HepG2 (cell line): Measurements from ENCODE around the gene FAM193A. TPM values are rescaled to one million over a fixed set of nuclear protein-coding genes. Genes with fewer than 3 reads are reported as not detected.

Source experiments
- CREB1 ChIP-seq, 2 experiments: fragments of 450-650 bp in 1 of 2; IDR thresholded peaks; 2 replicates each; pipeline ENCODE4 v1.6.1; 2016 to 2017; ENCODE audit warnings: control low read depth in 1 of 2, mild to moderate bottlenecking in 1 of 2, missing compliant biosample characterization in 1 of 2, missing genetic modification characterization in 1 of 2
- GATAD1 ChIP-seq: IDR thresholded peaks from 2 replicates; pipeline ENCODE4 v1.6.1; 2016; ENCODE audit warnings: missing genetic modification reagents, missing compliant biosample characterization
- HMGA1 ChIP-seq: sonication (generic); formaldehyde crosslinking; conservative IDR thresholded peaks from 2 replicates; pipeline ENCODE4 v1.4.0; 2020; ENCODE audit warnings: missing genetic modification reagents
- HNF1A ChIP-seq, 2 experiments: sonication (generic) in 1 of 2; formaldehyde crosslinking in 1 of 2; IDR thresholded peaks; 2 replicates each; pipeline versions ENCODE4 v1.4.0 to v1.6.1; 2016 to 2020; ENCODE audit warnings: borderline replicate concordance in 1 of 2, low read depth in 1 of 2, mild to moderate bottlenecking in 1 of 2, missing genetic modification reagents in 1 of 2
- MTERF4 ChIP-seq: sonication (generic); formaldehyde crosslinking; IDR thresholded peaks from 2 replicates; pipeline ENCODE4 v1.8.0; 2023; ENCODE audit warnings: mild to moderate bottlenecking, missing genetic modification reagents
- MYNN ChIP-seq: sonication (generic); formaldehyde crosslinking; IDR thresholded peaks from 2 replicates; pipeline ENCODE4 v1.4.0; 2020; ENCODE audit warnings: mild to moderate bottlenecking, low read depth, missing genetic modification reagents
- NCOR1 ChIP-seq: fragments of 200-600 bp; sonication (generic); IDR thresholded peaks from 2 replicates; pipeline ENCODE4 v1.7.0; 2017; ENCODE audit warnings: antibody characterized with exemption, low read length, borderline replicate concordance
- NFYC ChIP-seq: IDR thresholded peaks from 2 replicates; pipeline ENCODE4 v1.6.1; 2016; ENCODE audit warnings: missing genetic modification reagents, missing compliant biosample characterization
- POGZ ChIP-seq: sonication (generic); formaldehyde crosslinking; IDR thresholded peaks from 2 replicates; pipeline ENCODE4 v1.4.0; 2020; ENCODE audit warnings: mild to moderate bottlenecking, missing genetic modification reagents
- RBFOX2 ChIP-seq: fragments of 200-400 bp; formaldehyde crosslinking; IDR thresholded peaks from 2 replicates; pipeline ENCODE4 v1.6.1; 2017; ENCODE audit warnings: low read depth, mild to moderate bottlenecking, low read length
- SP2 ChIP-seq: sonication (generic); formaldehyde crosslinking; IDR thresholded peaks from 2 replicates; pipeline ENCODE4 v1.5.1; 2020; ENCODE audit warnings: mild to moderate bottlenecking, missing genetic modification reagents
- TBP ChIP-seq: sonication (generic); formaldehyde crosslinking; IDR thresholded peaks from 2 replicates; pipeline ENCODE4 v1.5.0; 2020; ENCODE audit warnings: missing genetic modification reagents
- ZNF12 ChIP-seq: sonication (generic); formaldehyde crosslinking; IDR thresholded peaks from 2 replicates; pipeline ENCODE4 v1.5.0; 2020; ENCODE audit warnings: missing genetic modification reagents
- ZNF24 ChIP-seq: fragments of 450-650 bp; IDR thresholded peaks from 2 replicates; pipeline ENCODE4 v1.6.1; 2017; ENCODE audit warnings: antibody characterized with exemption, mild to moderate bottlenecking
- ZNF773 ChIP-seq: sonication (generic); formaldehyde crosslinking; IDR thresholded peaks from 2 replicates; pipeline ENCODE4 v1.4.0; 2020; ENCODE audit warnings: missing genetic modification reagents, borderline replicate concordance
- ZNF850 ChIP-seq: sonication (generic); formaldehyde crosslinking; conservative IDR thresholded peaks from 2 replicates; pipeline ENCODE4 v1.9.0; 2021; ENCODE audit warnings: mild to moderate bottlenecking, missing genetic modification reagents
- polyA plus RNA-seq, 8 experiments: library from polyadenylated mRNA; depleted of rRNA in 3 of 8; stranded (reverse) in 7 of 8; unstranded in 1 of 8; fragments of >200 nt; fragmentation: Illumina TruSeq in 4 of 8; extraction: Trizol in 4 of 8; gene quantifications; 2 replicates each; pipeline versions ENCODE4 v1.2.1 to v1.2.3, GENCODE V29; 2011 to 2016; ENCODE audit warnings: low read depth in 4 of 8, missing spikeins in 1 of 8, mixed read lengths in 1 of 8; ENCODE audit not compliant: insufficient read depth in 1 of 8
- total RNA-seq, 5 experiments: library from RNA; depleted of rRNA; stranded (reverse); fragments of >200 nt; fragmentation: Illumina TruSeq; extraction: Trizol; gene quantifications; 2 replicates each; pipeline ENCODE4 v1.2.3, GENCODE V29; 2016; ENCODE audit warnings: low read depth in 1 of 5
- TF ChIP-seq, protein P1 (sequence below): fragments of 450-650 bp; IDR thresholded peaks from 2 replicates; pipeline ENCODE4 v1.6.1; 2017

FAM193A gene
- total and polyA plus RNA-seq, 2 of the 13 experiments (the other 11 are each of a cell fraction or from before 2014, with no cell fraction given): 5.7 to 8.7 TPM

DNA sequence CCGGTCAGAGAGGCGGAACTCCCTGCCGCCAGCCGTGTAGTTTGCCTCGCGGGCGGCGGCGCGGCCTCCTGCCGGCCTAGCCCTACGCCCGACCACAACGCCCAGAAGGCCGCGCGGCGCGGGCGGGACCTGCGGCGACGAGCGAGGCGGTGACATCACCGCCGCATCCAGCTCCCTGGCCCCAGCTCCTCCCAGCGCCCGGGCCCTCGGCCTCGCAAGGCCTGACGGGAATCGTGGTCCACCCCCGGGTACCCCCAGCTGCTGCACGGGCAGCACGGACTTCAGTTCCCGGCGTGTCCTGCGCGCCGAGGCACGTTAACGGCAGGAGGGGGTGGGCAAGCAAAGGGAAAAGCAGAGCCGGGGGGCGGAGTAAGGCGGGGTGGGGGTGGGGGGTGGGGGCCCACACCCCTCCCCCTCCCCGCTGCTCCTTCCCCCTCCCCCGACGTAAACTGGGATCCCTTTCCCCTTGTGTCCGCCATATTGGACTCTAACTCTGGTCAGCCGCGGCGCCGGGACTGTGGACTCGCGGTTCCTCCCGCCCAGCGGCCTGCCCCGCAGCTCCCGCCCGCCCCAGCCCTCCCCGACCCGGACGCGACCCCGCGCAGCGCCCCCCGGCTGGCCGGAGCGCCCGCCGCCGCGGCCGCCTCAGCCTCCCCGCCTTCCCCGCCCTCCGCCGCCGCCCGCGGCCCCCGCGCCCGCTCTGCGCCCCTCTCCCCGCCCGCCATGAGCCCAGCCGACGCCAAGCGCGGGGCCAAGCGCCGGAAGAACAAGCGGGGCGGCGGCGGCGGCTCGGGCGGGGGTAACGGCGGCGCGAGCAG, at the start of gene FAM193A (continued):
- no peak for TF ChIP-seq MTERF4
- TF ChIP-seq CREB1 (IDR thresholded peaks at IDR 0.05): peak; percentile 87
- peak; percentile 78 for TF ChIP-seq CREB1 (CRISPR knock-in tag; IDR thresholded peaks at IDR 0.05)
- peak; percentile 71 for TF ChIP-seq RBFOX2
- no peak for TF ChIP-seq ZNF12 (CRISPR knock-in tag)
- no peak for TF ChIP-seq SP2
- peak; percentile 48; the same call in 1 of the 2 replicates for TF ChIP-seq GATAD1 (CRISPR knock-in tag)
- TF ChIP-seq ZNF773 (CRISPR knock-in tag): no peak
- peak; percentile 30; the same call in 1 of the 2 replicates for TF ChIP-seq POGZ (CRISPR knock-in tag)
- no peak for TF ChIP-seq ZNF24
- TF ChIP-seq TBP: no peak
- TF ChIP-seq ZNF850 (CRISPR knock-in tag): no peak
- peak; percentile 50 for TF ChIP-seq NFYC (CRISPR knock-in tag)
- TF ChIP-seq, protein P1, sequence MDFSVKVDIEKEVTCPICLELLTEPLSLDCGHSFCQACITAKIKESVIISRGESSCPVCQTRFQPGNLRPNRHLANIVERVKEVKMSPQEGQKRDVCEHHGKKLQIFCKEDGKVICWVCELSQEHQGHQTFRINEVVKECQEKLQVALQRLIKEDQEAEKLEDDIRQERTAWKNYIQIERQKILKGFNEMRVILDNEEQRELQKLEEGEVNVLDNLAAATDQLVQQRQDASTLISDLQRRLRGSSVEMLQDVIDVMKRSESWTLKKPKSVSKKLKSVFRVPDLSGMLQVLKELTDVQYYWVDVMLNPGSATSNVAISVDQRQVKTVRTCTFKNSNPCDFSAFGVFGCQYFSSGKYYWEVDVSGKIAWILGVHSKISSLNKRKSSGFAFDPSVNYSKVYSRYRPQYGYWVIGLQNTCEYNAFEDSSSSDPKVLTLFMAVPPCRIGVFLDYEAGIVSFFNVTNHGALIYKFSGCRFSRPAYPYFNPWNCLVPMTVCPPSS: no peak
- TF ChIP-seq HNF1A (IDR thresholded peaks at IDR 0.05; ENCODE audit: low read depth): no peak
- TF ChIP-seq HNF1A (CRISPR knock-in tag; IDR thresholded peaks at IDR 0.05; ENCODE audit: borderline replicate concordance): peak; percentile 63; the same call in 1 of the 2 replicates
- no peak for TF ChIP-seq HMGA1 (CRISPR knock-in tag)
- TF ChIP-seq NCOR1: no peak
- TF ChIP-seq MYNN (CRISPR knock-in tag): no peak
